GM12878 (cell line): Measurements from ENCODE around the gene TCF4. TPM values are rescaled to one million over a fixed set of nuclear protein-coding genes. Genes with fewer than 3 reads are reported as not detected.

Experiments
- CREB1 ChIP-seq: IDR thresholded peaks from 2 replicates; pipeline ENCODE4 v1.6.1; 2012; ENCODE audit warnings: low read depth, mild to moderate bottlenecking, inconsistent platforms
- E4F1 ChIP-seq: fragments of 450-650 bp; IDR thresholded peaks from 2 replicates; pipeline ENCODE4 v1.6.1; 2018; ENCODE audit warnings: borderline replicate concordance, mild to moderate bottlenecking; ENCODE audit not compliant: partially characterized antibody
- EZH2 ChIP-seq: IDR thresholded peaks from 2 replicates; pipeline ENCODE4 v1.6.1; 2012; ENCODE audit warnings: low read depth, mild to moderate bottlenecking, control low read depth, inconsistent platforms, low read length, borderline replicate concordance; ENCODE audit not compliant: control insufficient read depth
- GABPA ChIP-seq: IDR thresholded peaks from 2 replicates; pipeline ENCODE4 v1.6.1; 2014; ENCODE audit warnings: antibody characterized with exemption, low read depth, mild to moderate bottlenecking, inconsistent platforms
- JUNB ChIP-seq: IDR thresholded peaks from 2 replicates; pipeline ENCODE4 v1.6.1; 2016; ENCODE audit warnings: antibody characterized with exemption, mild to moderate bottlenecking
- NFYA ChIP-seq: IDR thresholded peaks from 2 replicates; pipeline ENCODE4 v1.6.1; 2011; ENCODE audit warnings: low read depth, mild to moderate bottlenecking, low read length, improper control_type of control experiment, borderline replicate concordance
- PBX3 ChIP-seq: IDR thresholded peaks from 2 replicates; pipeline ENCODE4 v1.6.1; 2011; ENCODE audit warnings: mild to moderate bottlenecking, low read depth, low read length, moderate library complexity; ENCODE audit not compliant: insufficient replicate concordance
- POU2F2 ChIP-seq: IDR thresholded peaks from 3 replicates; pipeline ENCODE4 v1.6.1; 2011; ENCODE audit warnings: low read depth, mild to moderate bottlenecking, low read length, borderline replicate concordance
- RFX5 ChIP-seq: IDR thresholded peaks from 2 replicates; pipeline ENCODE4 v1.6.1; 2011; ENCODE audit warnings: low read depth, low read length, improper control_type of control experiment
- SMC3 ChIP-seq: IDR thresholded peaks from 2 replicates; pipeline ENCODE4 v1.6.1; 2011; ENCODE audit warnings: low read length, improper control_type of control experiment, borderline replicate concordance
- SRF ChIP-seq, 2 experiments: IDR thresholded peaks; 2 replicates each; pipeline ENCODE4 v1.6.1; 2011; ENCODE audit warnings: low read depth in 2 of 2, low read length in 2 of 2, mild to moderate bottlenecking in 1 of 2, moderate library complexity in 1 of 2
- ZBTB11 ChIP-seq: fragments of 450-650 bp; formaldehyde crosslinking; IDR thresholded peaks from 2 replicates; pipeline ENCODE4 v1.5.0; 2022; ENCODE audit warnings: mild to moderate bottlenecking, missing genetic modification characterization
- ZNF592 ChIP-seq: fragments of 450-650 bp; IDR thresholded peaks from 2 replicates; pipeline ENCODE4 v1.6.1; 2017; ENCODE audit warnings: mild to moderate bottlenecking, moderate library complexity
- polyA plus RNA-seq, 11 experiments: library from polyadenylated mRNA; depleted of rRNA in 4 of 11; unstranded in 6 of 11; stranded (reverse) in 5 of 11; fragments of >200 nt; fragmentation: Nextera tagmentation in 4 of 11; fragmentation: Illumina TruSeq in 1 of 11; extraction: Ambion mirVana in 4 of 11; extraction: Trizol in 1 of 11; gene quantifications; 1 replicate in 1 of 11; 2 replicates in 10 of 11; pipeline versions ENCODE4 v1.2.1 to v1.2.3, GENCODE V29; 2011 to 2016; ENCODE audit warnings: inconsistent platforms in 2 of 11, missing spikeins in 2 of 11, low read depth in 1 of 11
- total RNA-seq, 4 experiments: library from RNA; depleted of rRNA in 3 of 4; stranded (reverse); fragments of >200 nt in 3 of 4; fragmentation: Illumina TruSeq in 1 of 4; extraction: Trizol in 1 of 4; gene quantifications; 2 replicates each; pipeline versions ENCODE4 v1.2.1 to v1.2.3, GENCODE V29; 2013 to 2021

TCF4 gene
- total and polyA plus RNA-seq, 10 of the 15 experiments (the other 5 are each of a cell fraction or from before 2014, with no cell fraction given), result 15.2 to 94.0 (median 31.5) TPM

- peak; percentile 1; the same call in 1 of the 2 replicates for TF ChIP-seq SMC3
- TF ChIP-seq JUNB, result no peak
- no peak for TF ChIP-seq ZBTB11 (CRISPR knock-in tag)
- TF ChIP-seq NFYA, result no peak
- peak; percentile 38 for TF ChIP-seq PBX3
- 0 out of 2 replicates have a peak, but pooled peaks have one; percentile 19 for TF ChIP-seq GABPA
- TF ChIP-seq CREB1, result peak; percentile 56
- TF ChIP-seq E4F1, result no peak
- TF ChIP-seq POU2F2, result peak; percentile 100
- TF ChIP-seq SRF (IDR thresholded peaks at IDR 0.05; ENCODE audit: low read depth in 2 of 2, low read length in 2 of 2), result 0 out of 4 replicates have a peak, but pooled peaks of 1 of the 2 experiments have one; percentile 24
- TF ChIP-seq ZNF592, result no peak
- TF ChIP-seq EZH2, result no peak
- no peak for TF ChIP-seq RFX5
These were observed 266.5 kb downstream of the TCF4 start (continued) for GRCh38 chr18:55321265-55322177.
